Measurements from ENCODE around the gene MYO18A. TPM values are rescaled to one million over a fixed set of nuclear protein-coding genes. Genes with fewer than 3 reads are reported as not detected.
"Not testable (repeated sequence)": the region's sequence is repeated elsewhere in the genome, so short reads cannot be mapped to it uniquely, and the experiment has no call there.

The MYO18A gene
- total and polyA plus RNA-seq, 11 donors: 83.5 to 340 (median 300) TPM

DNA sequence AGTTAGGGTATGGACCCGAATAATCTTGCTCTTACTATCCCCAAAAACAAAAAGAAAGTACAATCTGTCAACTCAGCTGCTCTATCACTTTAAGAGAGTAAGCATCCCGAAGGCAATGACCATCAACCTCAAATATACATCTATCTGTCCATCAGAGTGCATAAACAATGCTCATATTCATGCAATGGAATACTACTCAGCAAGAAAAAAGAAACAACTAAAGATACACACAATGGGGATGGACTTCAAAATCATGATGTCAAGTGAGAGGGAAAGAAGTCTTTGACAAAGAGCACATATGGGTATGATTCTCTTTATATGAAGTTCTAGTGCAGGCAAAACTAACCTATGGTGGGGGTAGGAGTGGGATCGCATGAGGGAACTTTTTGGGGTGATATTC is 9.5 kb downstream of the MYO18A start:
- H3K27ac ChIP-seq: no peak overlapping the region
- intact Hi-C loops (cut with DNase I): no loop called here
- 93 to 96% (median 96%) methylated on average over 3 of the region's 3 CpGs for WGBS, 4 donors
- no peaks in the 10 kb centered on the region for H3K27me3 ChIP-seq
- no peak for TF ChIP-seq POLR2A (IDR thresholded peaks at IDR 0.05)
- no peak for TF ChIP-seq CTCF (IDR thresholded peaks at IDR 0.05)
- peaks cover 0 to 13% (median 9%) of the 10 kb centered on the region in 9 donors for H3K36me3 ChIP-seq
- H3K4me1 ChIP-seq: peaks cover 0 to 26% (median 14%) of the 10 kb centered on the region in 12 donors
- no peaks in the 10 kb centered on the region for H3K9me3 ChIP-seq
- no peak for ATAC-seq
- no peak for DNase-seq
- H3K4me3 ChIP-seq: no peak overlapping the region

GRCh38 chr17:29169806-29170591 is 10.2 kb downstream of the MYO18A start:
- WGBS, 4 donors: 93 to 95% (median 94%) methylated on average over 8 to 9 of the region's 9 CpGs
- ATAC-seq (no peak), DNase-seq (no peak)
- no peaks in the 10 kb centered on the region for H3K27me3 ChIP-seq
- H3K36me3 ChIP-seq: peaks cover 0 to 20% (median 15%) of the 10 kb centered on the region in 9 donors
- TF ChIP-seq CTCF (IDR thresholded peaks at IDR 0.05) (no peak), POLR2A (IDR thresholded peaks at IDR 0.05) (no peak)
- no peaks in the 10 kb centered on the region for H3K9me3 ChIP-seq
- peaks cover 0 to 24% (median 14%) of the 10 kb centered on the region in 12 donors for H3K4me1 ChIP-seq
- H3K4me3 ChIP-seq: no peak overlapping the region
- intact Hi-C loops (cut with DNase I): no loop called here
- H3K27ac ChIP-seq: no peak overlapping the region

GRCh38 chr17:29168759-29169126 is 11.5 kb downstream of the MYO18A start:
- WGBS, 4 donors: 92 to 95% (median 94%) methylated on average over 8 of the region's 8 CpGs; no CpG with 5 or more reads in 1 of the 4 donors
- H3K27ac ChIP-seq: peak overlapping the region in 3 of 12 donors; percentile 24 to 45 (median 32)
- H3K9me3 ChIP-seq; H3K27me3 ChIP-seq; ATAC-seq; DNase-seq; intact Hi-C loops (cut with DNase I); H3K4me3 ChIP-seq: not testable (repeated sequence)
- peaks cover 0 to 36% (median 19%) of the 10 kb centered on the region in 12 donors for H3K4me1 ChIP-seq
- peaks cover 0 to 24% (median 15%) of the 10 kb centered on the region in 9 donors for H3K36me3 ChIP-seq

- Histone ChIP-seq H3K4me1 (peaks cover 0 to 41% (median 24%) of the 10 kb centered on the region in 12 donors), H3K36me3 (peaks cover 0 to 24% (median 15%) of the 10 kb centered on the region in 9 donors), H3K4me3 (no peak overlapping the region), H3K9me3 (no peaks in the 10 kb centered on the region), H3K27ac (peak overlapping the region in 4 of 12 donors; percentile 13 to 45 (median 28)), H3K27me3 (no peaks in the 10 kb centered on the region)
- ATAC-seq: peak in 3 of 4 donors; percentile 48 to 63 (median 50)
- 44 to 60% (median 51%) methylated on average over 3 of the region's 3 CpGs for WGBS, 4 donors
- DNase-seq: peak in 2 of 5 donors; percentile 35 to 60
- TF ChIP-seq POLR2A (IDR thresholded peaks at IDR 0.05): no peak
- no peak for TF ChIP-seq CTCF (IDR thresholded peaks at IDR 0.05)
- intact Hi-C loops (cut with DNase I): no loop called here
These were observed 12.0 kb downstream of the MYO18A start for GRCh38 chr17:29168079-29168758.
